ENCODE data around the gene CAMK1D. TPM values are rescaled to one million over a fixed set of nuclear protein-coding genes. Genes with fewer than 3 reads are reported as not detected.
"Not testable (repeated sequence)": the region's sequence is repeated elsewhere in the genome, so short reads cannot be mapped to it uniquely, and the experiment has no call there.

Gene CAMK1D
- total RNA-seq, 1 experiment from 2014 or later = 11.0 TPM

DNA sequence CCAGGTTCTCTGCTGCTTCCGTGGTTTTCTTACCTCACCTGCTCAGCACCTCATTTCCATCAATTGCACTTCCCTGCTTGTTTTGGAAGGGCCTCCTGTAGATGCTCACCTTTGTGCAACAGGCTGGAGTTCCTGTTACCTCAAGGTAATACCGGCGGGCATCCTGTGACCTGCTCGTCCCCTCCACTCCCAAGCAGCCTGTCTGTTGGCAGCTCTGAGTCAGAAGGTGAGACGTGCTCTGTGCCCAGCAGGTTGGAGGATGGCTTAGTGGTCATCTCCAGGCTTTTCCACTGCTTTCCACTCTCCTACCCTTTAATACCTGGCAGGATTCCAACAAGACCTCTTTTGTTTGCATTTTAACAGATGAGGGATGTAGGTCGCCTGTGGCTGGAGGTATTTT lies 86.0 kb downstream of the CAMK1D start:
- DNase-seq (ENCODE audit: low read depth) = peak; percentile 42
- in situ Hi-C loops (cut with HindIII; ENCODE audit: low pct_unique_long_range_greater_than_20kb, low sequenced_read_pairs) = no loop called here

- in situ Hi-C loops (cut with HindIII; ENCODE audit: low pct_unique_long_range_greater_than_20kb, low sequenced_read_pairs) = no loop called here
- no peak for DNase-seq (ENCODE audit: low read depth)
Observed at GRCh38 chr10:12438919-12439692, 89.8 kb downstream of the CAMK1D start.

DNA sequence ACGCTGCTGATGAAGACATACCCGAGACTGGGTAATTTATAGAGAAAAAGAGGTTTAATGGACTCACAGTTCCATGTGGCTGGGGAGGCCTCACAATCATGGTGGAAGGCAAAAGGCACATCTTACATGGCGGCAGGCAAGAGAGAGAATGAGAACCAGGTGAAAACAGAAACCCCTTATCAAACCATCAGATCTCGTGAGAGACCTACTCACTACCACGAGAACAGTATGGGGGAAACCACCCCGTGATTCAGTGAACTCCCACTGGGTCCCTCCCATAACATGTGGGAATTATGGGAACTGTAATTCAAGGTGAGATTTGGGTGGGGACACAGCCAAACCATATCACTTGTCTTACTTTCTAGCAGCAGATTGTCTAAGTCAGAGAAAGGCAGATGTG lies 90.4 kb downstream of the CAMK1D start:
- DNase-seq (ENCODE audit: low read depth); in situ Hi-C loops (cut with HindIII; ENCODE audit: low pct_unique_long_range_greater_than_20kb, low sequenced_read_pairs): not testable (repeated sequence)

GRCh38 chr10:12443026-12443425 lies 93.7 kb downstream of the CAMK1D start:
- in situ Hi-C loops (cut with HindIII; ENCODE audit: low pct_unique_long_range_greater_than_20kb, low sequenced_read_pairs) = no loop called here
- no peak for DNase-seq (ENCODE audit: low read depth)

- in situ Hi-C loops (cut with HindIII; ENCODE audit: low pct_unique_long_range_greater_than_20kb, low sequenced_read_pairs) = no loop called here
Observed at GRCh38 chr10:12444981-12445700, 95.8 kb downstream of the CAMK1D start.

GRCh38 chr10:12445701-12446334 lies 96.5 kb downstream of the CAMK1D start:
- in situ Hi-C loops (cut with HindIII; ENCODE audit: low pct_unique_long_range_greater_than_20kb, low sequenced_read_pairs) = no loop called here
- peak; percentile 13 for DNase-seq (ENCODE audit: low read depth)

More at GRCh38 chr10:12444981-12445700, 95.8 kb downstream of the CAMK1D start:
- DNase-seq (ENCODE audit: low read depth) = no peak

DNA sequence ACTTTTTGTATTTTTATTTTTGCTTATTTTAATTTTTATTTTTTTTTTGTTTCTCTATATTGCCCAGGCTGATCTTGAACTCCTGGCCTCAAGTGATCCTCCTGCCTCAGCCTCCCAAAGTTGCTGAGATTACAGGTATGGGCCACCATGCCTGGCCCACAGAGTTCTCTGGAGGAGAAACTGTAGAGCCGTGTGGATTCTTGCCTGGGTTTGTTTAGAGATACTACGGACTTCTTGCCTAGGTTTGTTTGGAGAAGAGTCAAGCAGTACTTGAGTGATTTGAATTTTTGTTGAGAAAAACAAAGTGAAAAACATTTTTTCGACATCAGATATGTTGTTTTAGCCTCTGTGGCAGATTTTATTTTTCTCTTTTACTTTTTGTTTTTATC lies 99.0 kb downstream of the CAMK1D start:
- no peak for DNase-seq (ENCODE audit: low read depth)
- in situ Hi-C loops (cut with HindIII; ENCODE audit: low pct_unique_long_range_greater_than_20kb, low sequenced_read_pairs) = no loop called here

DNA sequence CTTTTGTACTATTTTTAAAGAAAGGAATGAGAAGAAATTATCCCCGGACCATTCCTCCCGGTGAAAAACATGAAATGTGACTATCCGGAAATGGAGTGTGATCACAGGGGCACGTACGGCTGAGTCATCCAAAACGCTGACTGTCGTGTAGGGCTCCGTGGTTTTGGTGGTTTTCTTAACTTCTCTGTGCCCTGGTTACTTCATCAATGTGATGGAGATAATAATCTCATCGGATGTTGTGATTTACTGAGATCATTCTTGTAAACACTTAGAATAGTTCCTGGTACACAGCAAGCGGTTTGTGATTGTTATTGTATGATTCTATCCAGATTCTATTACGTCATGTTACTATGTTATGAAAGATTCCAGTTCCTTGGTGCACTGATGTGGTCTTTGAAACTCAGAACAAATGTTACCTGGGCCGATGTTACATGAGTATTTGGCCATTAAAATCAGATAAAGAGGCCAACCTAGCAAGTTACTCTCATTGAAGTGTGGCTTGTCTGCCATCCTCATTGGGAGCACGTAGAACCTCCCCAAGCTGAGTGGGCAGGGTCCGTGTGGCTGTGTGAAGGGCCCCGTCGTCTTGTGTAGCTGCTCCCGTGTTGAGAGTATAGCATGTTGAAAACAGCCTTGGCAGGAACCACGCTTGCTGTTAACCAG lies 99.5 kb downstream of the CAMK1D start:
- in situ Hi-C loops (cut with HindIII; ENCODE audit: low pct_unique_long_range_greater_than_20kb, low sequenced_read_pairs) = no loop called here
- DNase-seq (ENCODE audit: low read depth) = peak; percentile 91

DNA sequence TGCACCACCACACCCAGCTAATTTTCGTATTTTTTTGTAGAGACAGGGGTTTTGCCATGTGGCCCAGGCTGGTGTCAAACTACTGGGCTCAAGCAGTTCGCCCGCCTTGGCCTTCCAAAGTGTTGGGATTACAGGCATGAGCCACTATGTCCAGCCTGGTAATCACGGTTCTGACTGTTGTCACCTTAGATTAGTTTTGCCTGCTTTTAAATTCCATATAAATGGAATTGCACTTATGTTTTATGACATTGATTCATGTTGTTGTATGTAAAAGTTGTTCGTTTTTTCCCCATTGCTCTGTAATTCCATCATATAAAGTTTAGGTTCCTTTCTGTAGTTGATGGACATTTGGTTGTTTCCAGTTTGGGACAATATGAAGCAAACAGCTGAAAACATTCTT lies 106.0 kb downstream of the CAMK1D start:
- no peak for DNase-seq (ENCODE audit: low read depth)
- in situ Hi-C loops (cut with HindIII; ENCODE audit: low pct_unique_long_range_greater_than_20kb, low sequenced_read_pairs) = no loop called here

DNA sequence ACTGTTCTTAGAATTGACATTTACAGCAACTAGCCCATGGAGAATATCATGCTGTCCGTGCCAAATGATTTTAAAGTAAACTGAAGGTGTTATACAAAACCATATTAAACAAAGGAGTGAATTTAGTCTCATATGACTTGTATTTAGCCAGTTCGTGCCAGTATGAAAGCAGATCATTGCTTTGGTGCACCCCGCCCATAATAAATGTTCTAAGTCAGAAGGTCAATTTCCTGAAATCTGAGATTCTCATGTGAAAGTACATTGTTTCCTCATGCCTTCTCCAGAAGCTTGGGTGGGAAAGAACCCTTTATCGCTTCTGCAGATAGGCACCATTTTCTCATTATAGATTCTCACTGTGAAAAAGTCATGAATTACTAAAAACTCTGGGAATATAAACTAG lies 106.4 kb downstream of the CAMK1D start:
- peak; percentile 45 for DNase-seq (ENCODE audit: low read depth)
- in situ Hi-C loops (cut with HindIII; ENCODE audit: low pct_unique_long_range_greater_than_20kb, low sequenced_read_pairs) = no loop called here

- in situ Hi-C loops (cut with HindIII; ENCODE audit: low pct_unique_long_range_greater_than_20kb, low sequenced_read_pairs) = no loop called here
- no peak for DNase-seq (ENCODE audit: low read depth)
Observed at GRCh38 chr10:12459340-12459739, 110.0 kb downstream of the CAMK1D start.

DNA sequence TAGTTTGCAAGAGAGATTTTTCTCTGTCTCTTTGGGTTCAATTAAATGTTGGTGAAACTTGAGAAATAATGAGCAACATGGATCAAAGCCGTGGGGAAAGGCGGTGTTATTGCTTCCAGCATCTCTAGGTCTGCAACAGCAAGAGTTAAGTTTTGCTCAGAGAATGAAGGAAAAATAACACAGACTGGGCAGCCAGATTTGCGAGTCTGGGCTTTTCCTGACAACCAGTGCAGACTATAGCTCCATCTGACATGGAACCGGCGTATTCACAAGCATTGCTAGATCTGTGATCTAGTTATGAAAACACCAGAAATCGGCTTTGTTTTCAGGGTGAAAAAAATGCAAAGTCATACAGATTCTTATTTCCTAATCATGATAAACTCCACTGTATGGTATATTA lies 110.4 kb downstream of the CAMK1D start:
- in situ Hi-C loops (cut with HindIII; ENCODE audit: low pct_unique_long_range_greater_than_20kb, low sequenced_read_pairs) = no loop called here
- no peak for DNase-seq (ENCODE audit: low read depth)

DNA sequence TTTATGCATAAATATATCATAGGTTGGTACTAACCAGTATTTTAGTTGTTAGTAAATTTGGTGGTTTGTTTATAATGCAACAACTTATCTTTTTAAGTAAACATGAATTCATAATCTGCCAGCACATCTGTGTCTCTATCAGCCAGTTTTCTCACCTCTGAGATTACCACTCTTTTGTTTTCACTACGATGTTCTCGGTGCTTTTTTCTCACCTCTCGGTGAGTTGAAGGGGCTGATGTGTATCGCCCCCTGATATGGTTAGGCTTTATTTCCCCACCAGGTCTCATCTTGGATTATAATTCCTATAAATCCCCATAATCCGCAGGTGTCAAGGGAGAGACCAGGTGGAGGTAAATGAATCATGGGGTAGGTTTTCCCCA lies 114.1 kb downstream of the CAMK1D start:
- in situ Hi-C loops (cut with HindIII; ENCODE audit: low pct_unique_long_range_greater_than_20kb, low sequenced_read_pairs) = no loop called here
- no peak for DNase-seq (ENCODE audit: low read depth)

DNA sequence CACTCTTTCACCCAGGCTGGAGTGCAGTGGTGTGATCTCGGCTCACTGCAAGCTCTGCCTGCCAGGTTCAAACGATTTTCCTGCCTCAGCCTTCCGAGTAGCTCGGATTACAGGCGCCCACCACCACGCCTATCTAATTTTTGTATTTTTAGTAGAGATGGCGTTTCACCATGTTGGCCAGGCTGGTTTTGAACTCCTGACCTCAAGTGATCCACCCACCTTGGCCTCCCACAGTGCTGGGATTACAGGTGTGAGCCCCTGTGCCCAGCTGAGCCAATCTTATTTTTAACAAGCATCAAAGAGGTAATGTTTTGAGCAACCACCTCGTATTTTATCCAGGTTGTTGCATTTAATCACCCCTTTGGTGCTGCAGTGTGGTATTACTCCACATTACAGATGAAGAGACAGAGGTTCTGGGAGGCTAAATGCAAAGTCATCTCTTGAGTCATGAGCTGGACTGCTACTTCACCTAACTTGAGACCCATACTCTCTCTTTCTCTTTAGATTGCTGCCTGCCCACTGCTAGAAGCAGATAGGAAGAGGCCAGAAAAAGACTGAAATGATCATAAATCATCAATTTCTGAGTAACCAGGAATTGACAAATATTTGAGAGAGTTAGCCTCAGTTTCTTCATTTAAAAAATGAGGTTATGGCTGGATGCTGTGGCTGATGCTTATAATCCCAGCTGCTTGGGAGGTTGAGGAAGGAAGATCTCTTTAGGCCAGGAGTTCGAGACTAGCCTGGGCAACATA lies 116.2 kb downstream of the CAMK1D start:
- peak; percentile 22 for DNase-seq (ENCODE audit: low read depth)
- in situ Hi-C loops (cut with HindIII; ENCODE audit: low pct_unique_long_range_greater_than_20kb, low sequenced_read_pairs) = no loop called here

- in situ Hi-C loops (cut with HindIII; ENCODE audit: low pct_unique_long_range_greater_than_20kb, low sequenced_read_pairs) = no loop called here
Observed at GRCh38 chr10:12466704-12467305, 117.5 kb downstream of the CAMK1D start.

GRCh38 chr10:12469345-12469744 lies 120.0 kb downstream of the CAMK1D start:
- in situ Hi-C loops (cut with HindIII; ENCODE audit: low pct_unique_long_range_greater_than_20kb, low sequenced_read_pairs) = no loop called here
- DNase-seq (ENCODE audit: low read depth) = no peak

More at GRCh38 chr10:12466704-12467305, 117.5 kb downstream of the CAMK1D start:
- peak; percentile 69 for DNase-seq (ENCODE audit: low read depth)

- in situ Hi-C loops (cut with HindIII; ENCODE audit: low pct_unique_long_range_greater_than_20kb, low sequenced_read_pairs) = no loop called here
- no peak for DNase-seq (ENCODE audit: low read depth)
Observed at GRCh38 chr10:12470719-12471118, 121.4 kb downstream of the CAMK1D start.

GRCh38 chr10:12471135-12471534 lies 121.8 kb downstream of the CAMK1D start:
- in situ Hi-C loops (cut with HindIII; ENCODE audit: low pct_unique_long_range_greater_than_20kb, low sequenced_read_pairs) = no loop called here
- DNase-seq (ENCODE audit: low read depth) = no peak

All from Caki2 (cell line).